Testis (tissue), 2 donors: ENCODE results near the gene APOBEC2.
A peak's percentile ranks its signal among the peaks of the same experiment; 100 is the strongest.

Source experiments
- CTCF ChIP-seq, 3 experiments: fragments of 450-650 bp in 2 of 3; fragments of 200-600 bp in 1 of 3; sonication (generic) in 1 of 3; IDR thresholded peaks; one replicate each; pipeline ENCODE4 v1.5.1; 2016 to 2019; ENCODE audit warnings: antibody characterized with exemption in 3 of 3, mild to moderate bottlenecking in 2 of 3, moderate library complexity in 1 of 3
- POLR2A ChIP-seq: fragments of 450-650 bp; IDR thresholded peaks from one replicate; pipeline ENCODE4 v1.6.1; 2017; ENCODE audit warnings: antibody characterized with exemption, mild to moderate bottlenecking, moderate library complexity

- TF ChIP-seq CTCF (IDR thresholded peaks at IDR 0.05) (peak in 2 of 3 experiments; percentile 15 to 38), POLR2A (peak; percentile 38)
Observed at GRCh38 chr6:41071923-41072835, 19.2 kb downstream of the APOBEC2 start, which contains the start of gene OARD1.
